Inferior parietal cortex (tissue), 1 donor: ENCODE results near the gene NAGK.
"Not testable (repeated sequence)": the region's sequence is repeated elsewhere in the genome, so short reads cannot be mapped to it uniquely, and the experiment has no call there.

Experiments
- DNase-seq: peaks from one replicate; pipeline ENCODE4 v3.0.0-alpha.2; 2016; ENCODE audit errors: extremely low spot score

NAGK gene

GRCh38 chr2:71068218-71069035 lies at the start of gene NAGK:
TSS of gene NAGK (plus strand) at chr2:71068648. CDS start at chr2:71068684, 36 bp downstream.
- DNase-seq = peak; percentile 96

DNA sequence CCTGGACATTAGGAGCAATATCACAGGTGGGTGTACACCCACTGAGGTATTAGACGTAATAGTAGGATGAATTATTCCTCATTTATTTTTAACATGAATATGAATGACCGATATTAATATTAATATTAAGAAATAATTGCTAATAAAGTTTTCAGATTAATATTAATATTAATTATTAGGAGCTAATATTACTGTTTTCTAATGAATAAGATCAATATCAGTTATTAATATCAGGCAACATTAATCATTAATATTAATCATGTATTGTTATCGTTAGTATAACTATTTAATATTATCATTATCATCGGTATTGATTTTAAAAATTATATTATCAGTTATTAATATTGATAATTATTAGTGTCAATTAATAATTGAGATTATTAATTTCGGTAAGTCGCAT lies 48.5 kb upstream of the NAGK start:
- DNase-seq = not testable (repeated sequence)

- DNase-seq = not testable (repeated sequence)
These were observed 47.1 kb upstream of the NAGK start for GRCh38 chr2:71021394-71021793.

DNA sequence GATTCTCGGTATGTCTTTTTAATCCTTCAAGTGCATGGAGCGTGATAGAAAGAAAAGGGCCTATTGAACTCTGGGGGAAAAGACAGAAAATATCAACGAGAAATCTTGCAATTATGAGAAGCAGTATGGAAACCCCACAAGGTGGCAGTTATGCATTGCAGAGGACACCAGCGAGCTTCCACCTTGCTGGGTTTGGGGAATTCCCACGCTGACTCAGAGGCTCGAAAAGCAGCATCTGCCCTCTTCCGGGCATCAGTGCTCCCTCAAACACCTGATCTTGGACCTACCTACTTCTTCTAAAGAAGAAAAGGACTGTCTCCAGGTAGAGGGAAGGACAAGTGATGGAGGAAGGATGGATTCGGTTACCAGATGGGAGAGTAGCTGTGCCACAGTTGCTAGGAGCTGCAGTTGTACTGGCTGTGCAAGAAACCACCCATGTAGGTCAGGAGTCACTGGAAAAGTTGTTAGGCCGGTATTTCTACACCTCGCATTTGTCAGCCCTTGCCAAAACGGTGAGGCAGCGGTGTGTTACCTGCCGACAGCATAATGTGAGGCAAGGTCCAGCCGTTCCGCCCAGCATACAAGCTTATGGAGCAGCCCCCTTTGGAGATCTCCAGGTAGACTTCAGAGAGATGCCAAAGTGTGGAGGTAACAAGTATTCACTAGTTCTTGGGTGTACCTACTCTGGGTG lies 44.8 kb upstream of the NAGK start:
- not testable (repeated sequence) for DNase-seq

GRCh38 chr2:71036296-71036695 lies 32.2 kb upstream of the NAGK start:
- DNase-seq = not testable (repeated sequence)

DNA sequence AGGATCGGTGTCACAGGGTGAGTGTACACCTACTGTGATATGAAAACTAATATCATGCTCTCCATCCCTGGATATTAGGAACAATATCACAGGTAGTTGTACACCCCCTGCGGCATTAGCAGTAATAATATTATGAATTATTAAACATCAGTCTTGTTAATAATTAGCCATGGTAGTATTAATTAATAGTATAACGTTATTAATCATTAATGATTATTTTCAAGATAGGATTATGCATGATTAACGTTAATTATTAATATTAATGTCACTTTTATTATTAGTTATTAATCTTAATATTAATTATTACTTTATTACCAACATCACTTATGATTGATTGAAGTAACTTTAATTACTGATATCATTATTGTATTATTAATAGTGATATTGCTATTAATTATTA lies 26.2 kb upstream of the NAGK start:
- DNase-seq = no peak

DNA sequence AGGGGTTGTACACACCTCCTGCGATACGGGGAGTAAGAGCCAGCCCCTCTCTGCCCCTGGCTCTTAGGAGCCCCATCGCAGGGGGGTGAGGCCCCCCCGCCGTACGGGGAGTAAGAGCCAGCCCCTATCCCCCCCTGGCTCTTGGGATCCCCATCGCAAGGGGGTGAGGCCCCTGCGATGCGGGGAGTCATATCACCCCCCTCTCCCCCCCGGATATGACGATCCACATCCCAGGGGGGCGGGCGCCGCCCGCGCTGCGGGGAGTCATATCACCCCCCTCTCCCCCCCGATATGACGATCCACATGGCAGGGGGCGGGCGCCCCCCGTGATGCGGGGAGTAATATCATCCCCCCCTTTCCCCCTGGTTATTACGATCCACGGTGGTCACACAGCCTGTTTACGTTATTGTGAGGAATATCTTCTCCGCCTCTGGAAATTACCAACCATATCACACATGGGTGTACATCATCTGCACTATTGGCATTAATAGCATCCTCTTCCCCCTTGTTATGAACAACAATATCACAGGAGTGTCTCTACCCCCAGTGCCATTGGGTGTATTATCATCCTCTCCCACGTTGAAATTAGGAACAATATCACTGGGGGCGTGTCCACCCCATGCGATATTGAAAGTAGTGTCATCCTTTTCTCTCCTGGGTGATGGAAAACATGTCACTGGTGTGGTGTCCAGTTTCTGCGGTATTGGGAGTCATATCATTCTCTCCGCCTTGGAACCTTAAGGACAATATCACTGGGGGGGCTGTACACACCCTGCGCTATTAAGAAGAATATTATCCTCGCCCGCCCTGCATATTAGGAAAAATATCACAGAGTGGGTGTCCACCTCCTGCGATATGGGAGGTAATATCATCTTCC lies 24.7 kb upstream of the NAGK start:
- no peak for DNase-seq

- no peak for DNase-seq
These were observed 23.3 kb upstream of the NAGK start for GRCh38 chr2:71045151-71045550.

DNA sequence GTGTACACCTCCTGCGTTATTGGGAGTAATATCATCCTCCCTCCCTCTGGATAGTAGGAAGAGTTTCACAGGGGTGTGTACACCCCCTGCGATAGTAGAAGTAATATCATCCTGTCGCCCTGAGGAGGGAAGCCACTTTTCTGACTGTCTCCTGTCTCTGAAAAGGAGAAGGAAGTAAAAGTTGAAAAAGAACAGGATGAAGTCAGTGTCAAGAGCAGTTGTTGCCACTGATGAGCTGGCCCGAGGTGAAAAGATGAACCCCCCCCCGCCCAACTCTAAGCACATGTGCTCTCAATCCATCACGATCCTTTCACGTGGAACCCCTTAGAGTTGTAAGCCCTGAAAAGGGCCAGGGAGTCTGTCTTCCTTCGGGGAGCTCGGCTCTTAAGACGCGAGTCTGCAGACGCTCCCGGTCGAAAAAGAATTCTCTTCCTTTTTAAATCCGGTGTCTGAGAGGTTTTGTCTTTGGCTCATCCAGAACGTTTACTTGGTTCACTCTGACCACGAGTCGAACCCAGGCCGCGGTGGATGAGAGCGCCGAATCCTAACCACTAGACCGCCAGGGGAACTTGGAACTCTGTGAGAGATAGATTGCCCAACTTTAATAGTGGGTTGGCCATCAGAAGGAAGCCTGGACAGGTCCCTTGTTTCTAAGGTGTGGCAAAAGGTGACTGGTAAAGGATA lies 22.4 kb upstream of the NAGK start:
- no peak for DNase-seq

GRCh38 chr2:71048096-71048495 lies 20.4 kb upstream of the NAGK start:
- no peak for DNase-seq

GRCh38 chr2:71049704-71050360 lies 18.6 kb upstream of the NAGK start:
- not testable (repeated sequence) for DNase-seq

GRCh38 chr2:71055206-71055740 lies 13.2 kb upstream of the NAGK start:
- DNase-seq = not testable (repeated sequence)

DNA sequence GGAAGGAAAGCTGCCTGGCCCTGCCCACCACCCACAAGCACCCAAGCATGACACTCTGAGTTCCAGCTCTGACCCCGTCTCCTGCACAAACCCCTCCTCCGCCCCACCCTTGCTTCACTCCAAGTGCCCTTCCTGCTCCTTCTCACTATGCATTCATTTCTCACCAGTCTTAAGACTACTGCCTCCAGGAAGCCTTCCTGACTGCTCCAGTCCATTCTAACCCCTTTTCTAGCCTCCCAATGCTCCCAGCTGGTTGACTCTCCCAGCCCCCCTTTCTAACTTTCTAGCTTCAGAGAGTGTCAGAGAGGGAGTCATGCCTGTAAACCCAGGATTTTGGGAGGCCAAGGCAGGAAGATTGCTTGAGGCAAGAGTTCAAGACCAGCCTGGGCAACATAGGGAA lies 8.2 kb upstream of the NAGK start:
- DNase-seq = no peak

GRCh38 chr2:71060871-71061270 lies 7.6 kb upstream of the NAGK start:
- peak; percentile 40 for DNase-seq

DNA sequence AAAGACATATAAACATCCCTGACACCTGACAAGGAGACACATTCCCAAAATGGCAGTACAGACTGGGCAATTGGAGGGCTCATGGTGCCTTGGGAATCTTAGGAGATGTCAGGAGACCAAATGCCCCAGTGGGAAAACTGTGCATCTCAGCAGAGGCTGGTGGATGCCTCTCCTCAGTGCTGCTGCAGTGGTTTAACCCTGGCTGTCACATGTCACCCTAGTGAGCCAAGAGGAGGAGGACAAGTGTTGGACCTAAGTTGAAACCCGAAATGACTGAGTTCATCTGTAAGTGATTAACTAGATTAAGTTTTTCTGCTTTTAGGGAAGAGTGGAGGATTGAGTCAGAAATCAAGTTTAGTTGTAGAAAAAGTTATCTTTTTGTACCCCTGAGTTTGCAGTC lies 5.2 kb upstream of the NAGK start:
- DNase-seq = no peak

DNA sequence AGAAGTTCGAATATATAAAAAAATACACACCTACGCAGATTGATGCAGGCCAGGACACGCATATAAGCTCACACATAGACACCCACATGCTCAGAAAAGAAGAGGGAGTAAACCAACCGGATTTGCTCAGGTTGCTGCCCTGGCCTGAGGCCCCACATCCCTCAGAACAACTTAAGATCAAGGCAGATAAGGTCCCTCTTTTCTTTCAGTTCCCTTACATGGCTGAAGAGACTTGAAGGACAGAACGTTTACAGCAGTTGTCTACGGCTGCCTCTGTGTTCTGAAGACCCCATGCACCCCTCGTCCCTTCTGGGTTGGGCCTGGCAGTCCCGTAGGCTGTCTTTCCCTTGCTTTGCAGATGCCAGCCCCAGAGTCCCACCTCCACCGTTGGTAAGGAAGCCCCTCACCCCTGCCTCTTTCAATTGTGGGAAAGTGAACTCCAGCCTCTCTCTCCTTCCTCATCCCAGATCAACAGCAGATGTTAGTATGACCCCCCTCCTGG lies 4.3 kb upstream of the NAGK start:
- no peak for DNase-seq

- DNase-seq = no peak
These were observed 3.5 kb upstream of the NAGK start for GRCh38 chr2:71064754-71065621.

DNA sequence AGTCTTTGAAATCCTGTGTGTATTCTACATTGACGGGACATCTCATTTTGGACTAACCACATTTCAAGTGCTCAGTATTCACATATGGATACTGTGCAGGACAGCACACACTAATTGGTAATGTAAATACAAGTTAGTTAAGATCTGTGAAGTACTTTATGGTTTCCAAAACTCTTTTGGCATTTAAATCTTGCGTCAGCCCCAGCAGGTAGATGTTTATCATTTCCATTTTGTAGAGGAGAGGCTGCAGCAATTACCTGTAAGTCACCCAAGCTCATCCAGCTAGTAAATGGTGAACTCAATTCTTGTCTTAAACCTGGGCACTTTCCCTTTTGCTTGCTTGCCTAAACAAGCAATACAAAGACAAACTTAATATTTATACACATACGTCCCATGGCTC lies 1.6 kb upstream of the NAGK start:
- DNase-seq = no peak

GRCh38 chr2:71067567-71068217 lies 756 bp upstream of the NAGK start:
- DNase-seq = no peak
